ENCODE results near the gene TBC1D4. TPM values are rescaled to one million over a fixed set of nuclear protein-coding genes. Genes with fewer than 3 reads are reported as not detected.

Gene TBC1D4
- total RNA-seq, 4 donors from 2014 or later, result 38.5 to 53.0 (median 44.1) TPM

GRCh38 chr13:75327135-75327510 lies 154.8 kb downstream of the TBC1D4 start:
- TF ChIP-seq CTCF (IDR thresholded peaks at IDR 0.05) (no peak), POLR2A (IDR thresholded peaks at IDR 0.05) (no peak)
- intact Hi-C loops (cut with DNase I; ENCODE audit: low total_unique reads), result no loop called here
- no peak overlapping the region for H3K4me3 ChIP-seq (ENCODE audit: low read depth, poor library complexity, severe bottlenecking)
- DNase-seq (ENCODE audit: low spot score in 2 of 2), result no peak
- WGBS, 2 donors, result 55 to 67% methylated on average over 3 of the region's 3 CpGs

- intact Hi-C loops (cut with DNase I; ENCODE audit: low total_unique reads), result no loop called here
These were observed 155.5 kb downstream of the TBC1D4 start for GRCh38 chr13:75326173-75327134.

GRCh38 chr13:75325711-75326110 lies 156.3 kb downstream of the TBC1D4 start:
- intact Hi-C loops (cut with DNase I; ENCODE audit: low total_unique reads), result no loop called here
- WGBS, 2 donors, result 63 to 80% methylated on average over 4 of the region's 4 CpGs
- H3K4me3 ChIP-seq (ENCODE audit: low read depth, poor library complexity, severe bottlenecking), result no peak overlapping the region
- no peak for DNase-seq (ENCODE audit: low spot score in 2 of 2)
- TF ChIP-seq POLR2A (IDR thresholded peaks at IDR 0.05), result no peak
- TF ChIP-seq CTCF (IDR thresholded peaks at IDR 0.05), result no peak

More at GRCh38 chr13:75326173-75327134, 155.5 kb downstream of the TBC1D4 start:
- no peak overlapping the region for H3K4me3 ChIP-seq (ENCODE audit: low read depth, poor library complexity, severe bottlenecking)
- TF ChIP-seq POLR2A (IDR thresholded peaks at IDR 0.05), result no peak
- no peak for TF ChIP-seq CTCF (IDR thresholded peaks at IDR 0.05)
- no peak for DNase-seq (ENCODE audit: low spot score in 2 of 2)
- 63 to 70% methylated on average over 21 of the region's 21 CpGs for WGBS, 2 donors

GRCh38 chr13:75324413-75324940 lies 157.5 kb downstream of the TBC1D4 start:
- DNase-seq (ENCODE audit: low spot score in 2 of 2), result no peak
- 76 to 81% methylated on average over 1 of the region's 1 CpG for WGBS, 2 donors
- no peak overlapping the region for H3K4me3 ChIP-seq (ENCODE audit: low read depth, poor library complexity, severe bottlenecking)
- no peak for TF ChIP-seq CTCF (IDR thresholded peaks at IDR 0.05)
- TF ChIP-seq POLR2A (IDR thresholded peaks at IDR 0.05), result no peak
- intact Hi-C loops (cut with DNase I; ENCODE audit: low total_unique reads), result no loop called here

- intact Hi-C loops (cut with DNase I; ENCODE audit: low total_unique reads), result no loop called here
- 95 to 99% methylated on average over 3 of the region's 3 CpGs for WGBS, 2 donors
- H3K4me3 ChIP-seq (ENCODE audit: low read depth, poor library complexity, severe bottlenecking), result no peak overlapping the region
- TF ChIP-seq POLR2A (IDR thresholded peaks at IDR 0.05) (no peak), CTCF (IDR thresholded peaks at IDR 0.05) (no peak)
- no peak for DNase-seq (ENCODE audit: low spot score in 2 of 2)
These were observed 160.9 kb downstream of the TBC1D4 start for GRCh38 chr13:75321084-75321483.
